NCI-H69 (cell line): ENCODE data around the gene INSIG2.
"Not testable (repeated sequence)": the region's sequence is repeated elsewhere in the genome, so short reads cannot be mapped to it uniquely, and the experiment has no call there.

Experiments
- DNase-seq: peaks from one replicate; lab custom pipeline; 2025; lab: John Stamatoyannopoulos, UW

INSIG2 gene

DNA sequence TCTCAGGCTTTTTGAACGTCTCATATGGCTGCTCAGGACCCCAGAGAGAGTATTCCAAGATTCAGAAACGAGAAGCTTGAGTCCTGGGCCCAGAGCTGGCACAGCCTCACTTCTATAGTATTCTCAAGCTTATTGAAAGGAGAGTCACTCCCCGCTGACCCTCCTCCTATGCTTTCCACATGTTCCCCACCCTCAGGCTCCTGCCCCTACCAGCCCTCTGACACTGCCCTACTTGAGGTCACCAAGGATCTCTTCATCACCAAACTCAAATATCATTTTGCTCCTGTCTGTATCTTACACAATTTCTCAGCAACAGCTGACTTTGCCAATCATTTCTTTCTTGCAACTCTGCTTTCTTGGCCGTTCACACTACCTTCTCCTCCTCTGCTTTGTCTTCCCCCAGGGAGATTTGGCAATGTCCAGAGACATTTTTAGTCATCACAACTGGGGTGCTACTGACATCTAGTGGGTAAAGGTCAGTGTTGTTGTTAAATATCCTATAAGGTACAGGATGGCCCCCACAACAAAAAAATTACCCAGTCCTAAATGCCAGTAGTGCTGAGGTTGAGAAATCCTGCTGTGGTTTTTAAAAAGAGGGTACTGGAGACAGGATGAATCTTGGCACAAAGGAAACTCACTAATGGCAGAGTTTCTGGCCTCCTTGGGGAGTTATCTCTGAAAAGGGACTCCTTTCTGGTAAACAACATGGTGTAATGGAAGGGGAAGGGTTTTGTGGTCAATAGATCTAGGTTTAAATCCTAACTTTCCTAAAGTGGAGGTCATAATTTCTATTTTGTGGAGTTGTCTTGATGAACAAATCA is 26.9 kb upstream of the INSIG2 start:
- no peak for DNase-seq

DNA sequence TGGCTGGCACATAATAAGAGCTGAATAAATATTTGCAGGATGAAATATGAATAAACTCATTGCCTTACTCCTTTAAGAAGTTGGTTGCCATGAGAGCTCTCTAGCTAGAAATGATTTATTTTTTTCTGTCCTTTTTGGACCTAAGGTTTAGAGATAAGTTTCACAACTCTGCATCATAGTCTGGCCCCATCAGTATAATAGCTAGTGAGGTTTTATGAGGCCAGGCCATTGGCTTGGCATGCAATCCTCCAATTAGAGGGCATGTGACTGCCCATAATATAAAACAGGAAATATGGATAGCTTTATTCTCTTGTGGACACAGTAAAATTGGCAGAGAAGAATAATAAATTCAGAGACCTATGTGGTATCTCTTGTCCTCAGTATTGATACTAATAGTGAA is 26.2 kb upstream of the INSIG2 start:
- no peak for DNase-seq

DNA sequence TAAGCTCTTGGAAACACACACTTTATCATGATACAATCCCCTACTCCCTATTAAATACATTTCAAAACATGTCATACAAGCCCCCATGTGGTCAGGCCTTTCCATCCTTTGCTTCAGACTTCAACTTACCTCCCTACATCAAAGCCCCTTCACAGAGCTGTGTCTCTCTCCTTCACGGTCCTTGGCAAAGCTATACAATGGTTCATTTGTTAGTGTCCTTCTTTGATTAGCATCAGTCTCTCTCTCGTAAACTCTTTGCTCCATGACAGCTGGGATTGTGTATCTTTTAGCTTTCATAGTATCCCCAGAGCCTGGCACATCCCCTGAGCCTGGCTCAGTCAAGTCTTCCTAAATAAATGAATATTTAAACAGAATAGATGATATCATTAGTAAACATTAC is 25.6 kb upstream of the INSIG2 start:
- no peak for DNase-seq

DNA sequence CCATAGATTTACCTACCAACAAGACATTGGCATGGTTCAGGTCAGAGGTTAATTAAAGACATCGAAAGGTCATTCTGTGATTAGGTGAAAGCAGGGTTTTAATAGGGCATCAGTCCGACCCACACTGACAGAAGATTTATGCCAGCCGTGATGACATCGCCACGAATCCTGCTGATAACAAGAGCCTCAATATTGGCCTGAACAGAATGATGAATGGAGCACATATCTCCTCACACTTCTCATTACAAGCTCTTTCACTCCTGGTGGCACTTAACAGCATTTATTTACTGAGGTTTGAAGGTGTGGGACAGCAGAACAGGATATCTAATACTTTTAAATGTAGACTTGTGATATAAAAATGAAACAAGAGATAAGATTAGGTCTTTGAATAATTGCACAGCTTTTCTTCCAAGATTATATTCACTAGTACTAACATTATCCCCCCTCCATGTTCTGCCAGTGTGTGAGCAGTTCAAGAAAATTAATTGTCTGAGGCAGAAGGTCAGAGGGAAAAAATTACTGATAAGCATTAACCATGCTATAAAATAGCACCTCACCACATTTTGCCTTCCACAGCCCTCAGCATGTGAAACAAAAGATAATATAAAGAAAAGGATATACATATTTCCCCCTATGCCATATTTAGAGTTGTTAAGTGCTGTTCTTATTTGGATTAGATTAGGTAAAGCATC is 23.1 kb upstream of the INSIG2 start:
- DNase-seq = no peak

DNA sequence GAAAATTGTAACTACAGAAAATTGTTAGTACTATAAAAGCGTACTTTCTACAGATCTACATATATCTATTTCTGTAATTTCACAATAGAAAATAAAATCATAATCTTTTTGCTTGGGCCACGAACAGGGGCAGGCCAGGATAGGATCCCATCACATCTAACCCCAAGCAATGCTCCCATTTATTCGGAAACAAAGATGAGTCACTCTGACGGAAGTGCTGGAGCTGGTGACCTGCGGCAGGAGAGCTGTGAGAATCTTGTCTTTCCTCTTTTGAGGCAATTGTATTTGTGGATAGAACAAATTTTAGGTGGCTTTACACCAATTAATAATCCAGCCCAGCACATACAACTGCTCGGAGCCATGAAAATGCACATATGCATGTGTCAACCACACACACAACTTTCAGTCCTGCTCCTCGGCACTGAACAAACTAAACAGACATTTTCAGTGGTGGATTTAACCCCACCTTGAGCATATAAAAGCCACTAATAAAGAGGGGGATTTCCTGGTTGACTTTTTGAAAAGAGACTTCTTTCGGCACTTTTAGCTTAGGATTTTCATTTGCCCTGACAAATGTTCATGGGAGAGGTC is 22.3 kb upstream of the INSIG2 start:
- no peak for DNase-seq

DNA sequence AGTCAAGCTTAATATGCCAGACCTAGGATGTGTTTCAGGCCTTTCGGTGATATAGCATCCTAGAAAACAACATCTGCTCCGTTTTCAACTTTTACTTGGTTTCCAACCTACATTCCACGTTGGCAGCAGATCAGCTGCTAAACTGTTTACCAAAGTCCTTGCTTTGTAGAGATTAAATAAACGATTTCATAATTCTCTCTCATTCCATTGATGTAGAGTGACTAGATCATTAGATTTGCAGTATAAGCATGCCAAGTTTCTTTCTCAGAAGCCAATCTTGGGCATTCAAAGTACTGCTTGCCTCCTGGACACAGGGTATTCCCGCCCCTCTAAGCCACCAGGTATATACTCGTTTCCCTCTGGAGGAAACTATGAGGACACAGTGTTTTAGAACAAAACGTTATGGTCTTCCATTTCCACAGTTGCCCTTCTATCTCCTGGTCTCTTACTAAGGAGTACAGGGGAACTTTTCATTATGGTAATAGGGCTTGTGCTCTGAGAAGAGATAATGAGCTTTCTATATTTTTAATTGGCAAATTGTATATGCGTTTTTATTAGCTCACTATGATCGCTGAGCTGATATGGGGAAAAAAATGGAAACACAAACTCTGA is 10.5 kb upstream of the INSIG2 start:
- DNase-seq = no peak

DNA sequence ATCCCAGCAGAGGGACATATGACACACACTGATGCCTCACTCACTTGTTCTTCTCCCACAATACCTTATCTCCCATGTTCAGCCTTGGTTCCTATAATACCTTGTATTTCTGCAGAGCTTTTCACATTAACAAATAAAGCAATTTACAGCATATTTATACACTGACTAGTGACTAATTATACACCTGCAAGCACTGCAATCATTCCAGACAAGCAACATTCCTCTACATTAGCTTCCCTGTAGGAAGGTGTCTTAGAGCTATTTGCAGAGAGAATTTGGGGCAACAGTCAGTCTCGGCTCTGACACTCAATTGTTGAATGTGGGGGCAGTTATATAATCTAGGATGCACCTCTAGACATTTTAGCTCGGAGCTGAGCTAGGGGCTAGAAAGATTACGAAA is 9.5 kb upstream of the INSIG2 start:
- DNase-seq = no peak

DNA sequence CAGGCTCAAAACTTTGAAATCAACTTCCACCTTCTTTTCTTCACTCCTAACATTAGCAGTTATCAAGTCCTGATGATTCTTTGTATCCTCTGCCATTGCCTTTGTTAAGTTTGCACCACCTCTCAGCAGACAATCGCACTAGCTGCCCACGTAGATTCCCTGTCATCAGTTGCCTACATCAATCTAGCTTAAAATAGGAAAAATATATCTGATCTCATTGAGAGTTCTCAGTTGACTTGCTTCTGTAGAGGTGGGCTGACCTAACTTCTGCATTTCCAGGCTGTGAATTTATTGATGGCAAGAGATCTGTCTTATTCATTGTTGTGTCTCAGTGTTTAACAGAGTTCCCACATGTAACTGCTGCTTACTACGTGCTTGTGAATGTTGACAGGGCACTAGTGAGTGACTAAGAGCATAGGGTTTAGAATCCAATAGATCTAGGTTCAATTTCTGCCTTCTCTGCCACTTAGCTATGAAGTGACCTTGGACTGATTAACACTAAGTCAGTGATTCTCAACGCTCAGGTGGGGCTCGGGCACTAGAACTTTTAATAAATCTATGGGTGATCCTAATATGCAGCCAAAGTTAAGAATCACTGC is 3.7 kb upstream of the INSIG2 start:
- DNase-seq = no peak

DNA sequence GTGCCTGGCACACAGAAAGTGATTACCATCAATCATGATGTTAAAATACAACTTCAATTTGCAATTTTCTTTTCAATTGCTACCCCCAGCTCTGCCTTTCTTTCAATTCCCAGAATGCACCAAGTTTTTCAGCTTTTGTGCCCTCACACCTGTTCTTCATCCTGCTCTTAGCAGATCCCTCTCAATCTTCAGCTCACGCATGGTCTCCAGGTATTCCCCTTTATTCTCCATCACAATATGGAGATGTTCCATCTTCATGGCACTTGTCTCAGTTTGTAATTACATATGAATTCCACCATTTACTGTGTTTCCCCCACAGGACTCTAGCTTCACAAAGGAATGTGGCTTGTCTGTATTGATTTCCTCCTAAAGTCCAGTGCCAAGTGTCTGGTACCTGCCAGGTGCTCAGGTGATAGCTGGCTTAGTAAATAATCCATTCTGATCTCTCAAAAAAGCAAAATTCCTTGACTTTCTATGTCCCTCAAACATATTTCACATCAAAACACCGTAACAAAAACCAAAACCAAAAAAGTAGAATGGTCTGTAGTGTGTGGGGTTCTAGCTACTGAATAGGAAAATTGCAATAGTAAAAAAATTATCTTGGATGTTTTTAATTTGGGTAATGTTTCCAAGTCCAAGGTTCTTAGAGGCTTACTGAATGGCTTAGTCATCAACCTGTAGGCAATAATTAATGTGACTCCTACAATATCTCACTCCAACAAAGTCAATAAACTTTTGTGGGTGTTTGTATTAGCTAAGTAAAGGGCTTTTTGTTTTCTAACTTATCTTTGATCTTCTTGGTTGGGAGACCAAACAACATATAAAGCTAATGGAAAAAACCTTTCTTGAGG is 2.9 kb upstream of the INSIG2 start:
- no peak for DNase-seq

DNA sequence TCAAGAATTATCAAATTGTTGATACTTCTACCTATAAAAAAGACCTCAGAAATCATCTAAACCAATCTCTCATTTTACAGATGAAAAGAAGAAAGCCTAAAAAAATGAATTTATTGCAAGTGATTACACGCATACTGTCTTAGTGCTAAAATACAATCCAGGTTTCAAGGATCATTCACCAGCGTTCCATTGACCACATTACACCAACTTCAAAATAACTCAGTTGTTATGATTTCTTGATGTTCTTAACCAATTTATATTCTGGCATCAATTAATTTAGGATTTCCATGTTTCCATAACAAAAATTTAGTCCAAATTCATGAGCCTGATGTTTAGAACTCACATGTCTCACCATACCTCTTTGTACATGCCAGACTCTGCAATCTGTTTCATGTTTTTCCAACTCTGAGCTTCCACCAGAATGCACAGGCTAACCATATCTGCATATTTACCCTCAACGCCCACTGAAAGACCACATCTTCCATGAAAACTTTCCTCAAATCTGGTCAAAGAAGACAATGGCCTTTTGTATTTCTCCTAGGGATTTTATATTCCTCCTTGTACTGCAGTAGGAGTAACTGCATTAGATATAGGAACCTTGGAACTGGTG is 2.1 kb upstream of the INSIG2 start:
- DNase-seq = no peak

DNA sequence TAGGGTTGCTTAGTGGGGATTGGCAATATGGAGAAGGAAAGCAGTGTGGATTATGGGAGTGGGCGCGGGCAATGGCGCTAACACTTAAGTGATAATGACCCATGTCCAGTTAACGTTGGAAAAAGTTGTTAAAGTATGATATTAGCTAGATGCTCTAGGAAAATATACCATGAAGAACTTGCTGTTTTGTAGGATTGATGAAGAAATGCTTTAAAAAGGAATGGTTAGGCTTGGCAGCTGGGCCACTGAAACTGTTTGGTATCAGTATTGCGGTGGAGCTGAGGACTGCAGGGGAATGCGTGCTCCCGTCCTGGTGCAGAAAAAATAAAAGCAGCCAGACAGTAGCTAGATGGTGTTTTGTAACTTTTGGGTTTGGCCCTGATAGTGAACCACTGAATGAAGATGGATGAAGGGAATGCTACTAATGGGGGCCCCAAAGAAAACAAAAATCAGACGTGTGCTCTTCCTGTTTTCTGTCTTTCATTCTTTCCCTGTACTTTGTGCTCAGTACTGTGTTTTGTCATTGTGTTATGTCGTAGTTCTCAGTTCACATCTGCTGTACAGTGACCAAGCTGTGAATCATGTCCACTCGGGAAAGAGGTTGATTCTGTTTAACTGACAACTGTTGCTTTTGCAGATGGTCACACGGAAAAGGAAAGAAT is 999 bp downstream of the INSIG2 start:
- DNase-seq = peak; percentile 16

DNA sequence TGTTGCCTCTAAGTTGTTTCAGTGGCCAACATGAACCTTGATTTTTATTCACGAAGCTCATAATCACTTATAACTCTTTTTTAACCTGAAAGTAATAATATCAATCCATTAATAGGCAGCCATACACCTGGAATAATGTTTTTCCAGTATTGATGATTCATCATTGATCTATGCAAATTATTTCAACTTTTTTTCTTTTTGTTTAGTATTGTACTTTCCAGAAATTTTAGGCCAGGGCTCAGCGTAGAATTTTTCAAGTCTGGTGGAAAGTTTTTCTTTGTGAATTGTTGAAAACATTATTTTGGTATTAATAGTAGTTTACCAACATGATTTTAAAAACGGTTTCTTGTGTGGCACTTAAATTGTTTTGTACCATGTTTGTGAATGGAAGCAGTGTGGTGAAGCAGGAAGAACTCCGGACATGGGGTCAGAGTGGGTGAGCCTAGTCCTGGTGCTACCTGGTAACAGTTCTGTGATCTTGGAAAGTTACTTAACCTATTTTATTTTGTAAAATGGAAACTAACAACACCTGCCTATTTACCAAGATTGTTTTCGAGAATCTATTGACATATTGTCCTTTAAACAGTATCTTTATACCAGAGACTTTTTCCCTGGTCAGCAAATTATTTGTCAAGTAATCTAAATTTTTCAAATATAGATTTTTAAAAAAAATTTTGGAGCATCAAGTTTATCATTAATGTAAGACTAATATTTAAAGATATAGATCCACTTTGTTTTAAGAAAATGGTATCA is 2.3 kb downstream of the INSIG2 start:
- no peak for DNase-seq

DNA sequence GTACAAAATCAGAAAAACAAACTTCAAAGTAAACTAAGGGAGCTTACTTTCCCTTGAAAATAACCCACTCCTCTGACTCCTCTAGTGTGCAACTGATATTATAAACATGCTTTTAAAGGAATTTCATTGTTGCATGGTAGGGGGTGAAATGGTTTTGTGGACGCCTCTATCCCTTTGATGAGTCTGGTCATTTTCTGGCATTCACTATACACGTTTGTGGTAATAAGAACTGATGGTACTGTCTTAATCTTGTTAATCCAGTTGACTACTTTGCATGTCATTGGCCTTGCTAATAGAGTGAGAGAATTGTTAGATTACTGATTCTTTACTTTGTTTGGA is 2.8 kb downstream of the INSIG2 start:
- no peak for DNase-seq

DNA sequence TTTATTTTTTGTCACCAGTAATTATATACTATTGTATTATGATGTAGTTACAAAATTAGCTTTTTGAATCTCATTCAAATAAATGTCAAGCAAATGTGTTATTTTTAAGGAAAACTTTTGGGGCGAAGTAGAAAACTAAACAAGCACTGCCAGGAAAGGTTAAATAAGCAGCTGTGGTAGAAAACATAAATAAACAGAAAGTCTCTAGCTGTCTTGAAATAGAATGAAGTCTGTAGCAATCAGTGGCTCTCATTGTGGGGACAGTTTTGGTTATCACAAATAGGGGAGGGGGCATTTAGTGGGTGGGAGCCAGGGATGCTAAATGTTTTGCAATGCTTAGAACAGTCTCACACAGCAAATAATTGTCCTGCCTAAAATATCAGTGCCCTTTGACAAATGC is 3.4 kb downstream of the INSIG2 start:
- DNase-seq = no peak

DNA sequence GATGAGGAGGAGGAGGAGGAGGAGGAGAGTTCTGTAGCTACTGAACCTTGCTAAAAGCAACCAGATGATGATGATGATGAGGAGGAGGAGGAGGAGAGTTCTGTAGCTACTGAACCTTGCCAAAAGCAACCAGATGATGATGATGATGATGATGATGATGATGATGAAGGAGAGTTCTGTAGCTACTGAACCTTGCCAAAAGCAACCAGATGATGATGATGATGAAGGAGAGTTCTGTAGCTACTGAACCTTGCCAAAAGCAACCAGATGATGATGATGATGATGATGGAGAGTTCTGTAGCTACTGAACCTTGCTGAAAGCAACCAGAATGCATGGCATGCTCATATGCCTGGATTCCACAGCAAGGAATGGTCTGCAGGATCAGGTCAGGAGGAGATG is 5.8 kb downstream of the INSIG2 start:
- DNase-seq = not testable (repeated sequence)

DNA sequence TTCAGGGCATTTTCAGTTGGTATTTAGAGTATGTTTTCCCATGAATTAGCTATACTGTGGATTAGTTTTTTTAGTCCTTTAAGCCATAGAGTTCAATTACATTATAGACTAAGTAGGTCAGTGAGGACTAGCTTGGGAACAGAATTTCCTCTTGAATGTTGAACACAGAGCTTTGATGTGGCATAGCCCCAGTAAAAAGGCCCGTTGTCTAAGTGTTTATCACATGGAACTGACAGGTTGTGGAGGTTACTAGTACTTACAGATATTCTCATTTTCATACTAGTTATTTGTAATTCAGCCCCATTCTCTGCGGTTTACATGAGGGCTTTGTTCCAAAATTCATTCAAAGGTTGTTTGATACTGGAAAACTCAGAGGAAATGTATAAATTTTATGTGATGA is 6.2 kb downstream of the INSIG2 start:
- no peak for DNase-seq

DNA sequence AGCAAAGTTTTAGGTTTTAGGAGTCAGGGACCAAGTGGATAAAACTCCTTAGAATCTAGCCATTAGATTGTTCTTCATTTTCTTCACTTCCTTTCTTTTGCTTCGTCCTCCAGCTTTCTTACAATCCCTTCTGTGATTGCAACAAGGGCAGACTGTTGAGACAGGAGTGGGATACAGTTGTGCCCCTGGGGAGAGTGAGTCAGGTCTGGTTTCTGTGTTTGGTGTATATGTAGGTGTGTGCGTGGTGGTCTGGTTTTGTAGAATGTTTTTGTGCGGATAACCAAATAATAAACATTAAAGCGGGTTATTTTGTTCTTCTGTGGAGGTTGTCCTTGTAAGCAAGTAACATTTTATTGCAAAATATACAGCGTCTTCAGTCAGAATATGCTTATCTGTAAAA is 7.3 kb downstream of the INSIG2 start:
- DNase-seq = no peak

DNA sequence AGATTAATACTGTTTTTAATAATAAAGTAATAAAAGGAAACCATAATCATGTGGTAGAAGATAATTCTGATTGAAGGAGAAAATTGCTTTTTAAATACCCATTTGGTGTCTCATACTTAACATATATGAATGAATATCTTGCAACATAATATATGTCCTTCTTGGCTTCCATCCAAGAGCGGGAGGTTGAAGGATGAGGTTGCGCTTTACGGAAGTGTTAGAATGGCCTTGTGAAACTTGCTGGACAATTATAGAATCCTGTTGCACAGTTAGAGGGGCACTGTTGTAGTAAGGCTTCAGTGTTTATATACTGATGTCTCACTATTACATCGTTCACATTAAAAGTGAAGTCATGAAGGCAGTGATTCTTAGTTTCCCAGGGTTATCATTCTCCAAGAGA is 9.4 kb downstream of the INSIG2 start:
- no peak for DNase-seq

DNA sequence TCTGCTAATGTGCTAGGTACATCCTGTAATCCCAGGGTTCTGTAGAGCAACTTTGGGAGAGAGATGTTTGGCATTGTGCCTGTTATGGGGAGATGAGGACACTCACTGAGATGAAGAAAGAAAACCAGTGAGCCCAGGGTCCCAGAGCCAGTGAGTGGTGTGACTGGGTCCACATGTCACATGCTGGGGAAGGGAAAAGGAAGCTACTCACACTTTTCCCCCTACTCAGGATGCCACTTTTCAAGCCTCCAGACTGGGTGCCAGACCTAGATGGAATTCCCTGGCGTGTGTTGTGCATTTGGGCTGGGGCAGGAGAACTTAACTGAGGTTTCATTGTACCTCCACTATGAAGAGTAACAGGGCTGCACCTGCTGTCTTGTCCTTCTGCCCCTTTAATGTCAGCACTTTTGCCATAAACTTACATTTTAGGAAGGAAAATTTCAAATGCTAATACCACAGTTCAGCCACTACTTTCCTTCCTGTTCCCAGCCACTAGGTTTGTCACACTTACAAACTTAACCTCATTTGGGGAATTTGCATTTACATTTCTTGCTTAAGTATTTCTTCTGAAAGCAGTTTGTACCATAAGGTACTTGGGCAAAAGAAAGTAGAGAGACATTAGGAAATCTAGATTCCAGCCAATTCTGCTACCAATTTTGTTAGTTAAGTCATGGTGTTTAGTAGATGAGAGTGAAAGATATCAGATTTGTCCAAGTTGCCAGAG is 10.2 kb downstream of the INSIG2 start:
- no peak for DNase-seq
